ENCODE measurements around the gene SPDYE8. TPM values are rescaled to one million over a fixed set of nuclear protein-coding genes. Genes with fewer than 3 reads are reported as not detected.

SPDYE8 gene
- total RNA-seq, 1 experiment from 2014 or later = not detected

Small RNA genes lying within 50 kb of the gene (small RNA-seq; reads per million reads assigned to genes)
- gene RF00019 = 0 reads per million in 2 experiments

Other genes starting within 250 kb of the SPDYE8 start
- 0.61 and 1.6 TPM in 2 replicates for gene TYW1B, start 201.6 kb downstream of the SPDYE8 start, total RNA-seq (2014; rRNA removed; shearing (Covaris generic))
- gene POM121, start 104.7 kb downstream of the SPDYE8 start, total RNA-seq (2014; rRNA removed; shearing (Covaris generic)) = 9.2 and 12.8 TPM in 2 replicates
- not detected in 2 replicates for gene TRIM74, start 60.3 kb downstream of the SPDYE8 start, total RNA-seq (2014; rRNA removed; shearing (Covaris generic))
- not detected in 2 replicates for gene SPDYE11, start 28.1 kb upstream of the SPDYE8 start, total RNA-seq (2014; rRNA removed; shearing (Covaris generic))
- not detected in 2 replicates for gene SPDYE9, start 56.3 kb upstream of the SPDYE8 start, total RNA-seq (2014; rRNA removed; shearing (Covaris generic))